Esophagus squamous epithelium (tissue), 5 donors: ENCODE data around the gene EAF1. TPM values are rescaled to one million over a fixed set of nuclear protein-coding genes. Genes with fewer than 3 reads are reported as not detected.

ENCODE experiments used
- DNase-seq: peaks from one replicate; lab custom pipeline; 2025; lab: John Stamatoyannopoulos, UW
- H3K27ac ChIP-seq, 4 donors: fragments of 200-600 bp; sonication (generic); one replicate each; pipeline ENCODE4 v1.5.1; 2016 to 2019; ENCODE audit warnings: mild to moderate bottlenecking in 1 of 4
- H3K27me3 ChIP-seq, 4 donors: fragments of 200-600 bp; sonication (generic); 1 replicate in 3 of 4; 2 replicates in 1 of 4; pipeline versions ENCODE4 v1.5.1 to v1.6.0; 2017 to 2021; ENCODE audit warnings: antibody characterized with exemption in 1 of 4
- H3K36me3 ChIP-seq, 3 donors: fragments of 200-600 bp; sonication (generic); one replicate each; pipeline ENCODE4 v1.5.1; 2016 to 2019
- H3K4me1 ChIP-seq, 3 donors: fragments of 200-600 bp; sonication (generic); one replicate each; pipeline ENCODE4 v1.5.1; 2017 to 2019
- H3K4me3 ChIP-seq, 4 donors: fragments of 200-600 bp; sonication (generic); 1 replicate in 3 of 4; 2 replicates in 1 of 4; pipeline ENCODE4 v1.5.1; 2016 to 2019; ENCODE audit warnings: mild to moderate bottlenecking in 2 of 4, moderate library complexity in 1 of 4
- H3K9me3 ChIP-seq, 3 donors: fragments of 200-600 bp; sonication (generic); one replicate each; pipeline ENCODE4 v1.5.1; 2016 to 2019
- POLR2A ChIP-seq, 4 donors: fragments of 450-650 bp; IDR thresholded peaks; one replicate each; pipeline ENCODE4 v1.6.1; 2017; ENCODE audit warnings: antibody characterized with exemption in 4 of 4, mild to moderate bottlenecking in 4 of 4, moderate library complexity in 3 of 4
- WGBS, 2 donors: methylation state at CpG; one replicate each; pipeline ENCODE4 v1.1.5; 2018; 5-methylcytosine and 5-hydroxymethylcytosine counted together
- intact Hi-C: fragments of 100-400 bp; cut with DNase I; formaldehyde crosslinking; loops from one replicate; pipeline ENCODE4 v1.15.0; 2022
- total RNA-seq, 4 donors: library from RNA; depleted of rRNA; stranded (reverse); fragments of >200 nt; gene quantifications; one replicate each; pipeline ENCODE4 v1.1.0, GENCODE V29; 2016
- TF ChIP-seq, protein P1 (sequence below), 6 experiments: fragments of 450-650 bp in 4 of 6; fragments of 200-600 bp in 2 of 6; sonication (generic) in 2 of 6; IDR thresholded peaks; one replicate each; pipeline ENCODE4 v1.5.1; 2016 to 2019; ENCODE audit warnings: antibody characterized with exemption in 6 of 6, mild to moderate bottlenecking in 4 of 6, moderate library complexity in 4 of 6
- donor health status: DM: yes; HTN: yes; CAD: no.

Gene EAF1
- total RNA-seq, 4 donors from 2014 or later: 15.8 to 23.5 (median 21.0) TPM

DNA sequence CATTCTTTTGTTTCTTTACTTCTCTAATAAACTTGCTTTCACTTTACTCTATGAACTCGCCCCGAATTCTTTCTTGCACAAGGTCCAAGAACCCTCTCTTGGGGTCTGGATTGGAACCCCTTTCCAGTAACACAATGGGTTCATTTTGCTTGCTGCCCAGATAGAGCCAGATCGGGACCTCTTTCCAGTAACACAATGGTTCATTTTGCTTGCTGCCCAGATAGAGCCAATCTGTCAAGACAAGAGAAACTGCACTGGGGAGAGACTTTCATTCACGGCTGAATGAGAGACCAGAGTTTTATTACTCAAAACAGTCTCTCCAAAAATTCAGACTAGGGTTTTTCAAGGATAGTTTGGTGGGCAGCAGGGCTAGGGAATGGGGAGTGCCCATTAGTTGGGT, 25.5 kb upstream of the EAF1 start:
- no peak overlapping the region for H3K4me3 ChIP-seq
- peaks cover 0 to 4% (median 0%) of the 10 kb centered on the region in 3 donors for H3K9me3 ChIP-seq
- TF ChIP-seq POLR2A (IDR thresholded peaks at IDR 0.05): no peak
- TF ChIP-seq, protein P1, sequence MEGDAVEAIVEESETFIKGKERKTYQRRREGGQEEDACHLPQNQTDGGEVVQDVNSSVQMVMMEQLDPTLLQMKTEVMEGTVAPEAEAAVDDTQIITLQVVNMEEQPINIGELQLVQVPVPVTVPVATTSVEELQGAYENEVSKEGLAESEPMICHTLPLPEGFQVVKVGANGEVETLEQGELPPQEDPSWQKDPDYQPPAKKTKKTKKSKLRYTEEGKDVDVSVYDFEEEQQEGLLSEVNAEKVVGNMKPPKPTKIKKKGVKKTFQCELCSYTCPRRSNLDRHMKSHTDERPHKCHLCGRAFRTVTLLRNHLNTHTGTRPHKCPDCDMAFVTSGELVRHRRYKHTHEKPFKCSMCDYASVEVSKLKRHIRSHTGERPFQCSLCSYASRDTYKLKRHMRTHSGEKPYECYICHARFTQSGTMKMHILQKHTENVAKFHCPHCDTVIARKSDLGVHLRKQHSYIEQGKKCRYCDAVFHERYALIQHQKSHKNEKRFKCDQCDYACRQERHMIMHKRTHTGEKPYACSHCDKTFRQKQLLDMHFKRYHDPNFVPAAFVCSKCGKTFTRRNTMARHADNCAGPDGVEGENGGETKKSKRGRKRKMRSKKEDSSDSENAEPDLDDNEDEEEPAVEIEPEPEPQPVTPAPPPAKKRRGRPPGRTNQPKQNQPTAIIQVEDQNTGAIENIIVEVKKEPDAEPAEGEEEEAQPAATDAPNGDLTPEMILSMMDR (IDR thresholded peaks at IDR 0.05): no peak
- no peaks in the 10 kb centered on the region for H3K27me3 ChIP-seq
- WGBS, 2 donors: 75 to 89% methylated on average over 4 of the region's 4 CpGs
- intact Hi-C loops: no loop called here
- no peak for DNase-seq
- no peak overlapping the region for H3K27ac ChIP-seq
- no peaks in the 10 kb centered on the region for H3K36me3 ChIP-seq
- H3K4me1 ChIP-seq: no peaks in the 10 kb centered on the region

DNA sequence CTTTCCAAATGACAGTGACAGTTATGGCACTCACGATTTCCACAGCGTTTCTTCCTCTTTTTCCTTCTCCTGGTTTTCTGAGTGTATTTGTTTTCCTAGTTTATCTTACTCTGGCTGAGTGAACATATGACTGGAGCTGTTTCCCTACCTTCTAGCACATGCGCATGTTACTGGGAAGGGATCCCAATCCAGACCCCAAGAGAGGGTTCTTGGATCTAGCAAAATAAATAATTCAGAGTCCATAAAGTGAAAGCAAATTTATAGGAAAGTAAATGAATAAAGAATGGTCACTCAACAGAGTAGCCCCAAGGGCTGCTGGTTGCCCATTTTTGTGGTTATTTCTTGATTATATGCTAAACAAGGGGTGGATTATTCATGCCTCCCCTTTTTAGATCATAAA, 23.9 kb upstream of the EAF1 start:
- Histone ChIP-seq H3K9me3 (no peaks in the 10 kb centered on the region), H3K4me3 (no peak overlapping the region), H3K27me3 (no peaks in the 10 kb centered on the region), H3K36me3 (peaks cover 0 to 1% (median 0%) of the 10 kb centered on the region in 3 donors), H3K4me1 (no peaks in the 10 kb centered on the region), H3K27ac (no peak overlapping the region)
- no peak for TF ChIP-seq POLR2A (IDR thresholded peaks at IDR 0.05)
- TF ChIP-seq, protein P1 (IDR thresholded peaks at IDR 0.05): no peak
- 61 to 80% methylated on average over 3 of the region's 3 CpGs for WGBS, 2 donors
- no peak for DNase-seq
- intact Hi-C loops: no loop called here

DNA sequence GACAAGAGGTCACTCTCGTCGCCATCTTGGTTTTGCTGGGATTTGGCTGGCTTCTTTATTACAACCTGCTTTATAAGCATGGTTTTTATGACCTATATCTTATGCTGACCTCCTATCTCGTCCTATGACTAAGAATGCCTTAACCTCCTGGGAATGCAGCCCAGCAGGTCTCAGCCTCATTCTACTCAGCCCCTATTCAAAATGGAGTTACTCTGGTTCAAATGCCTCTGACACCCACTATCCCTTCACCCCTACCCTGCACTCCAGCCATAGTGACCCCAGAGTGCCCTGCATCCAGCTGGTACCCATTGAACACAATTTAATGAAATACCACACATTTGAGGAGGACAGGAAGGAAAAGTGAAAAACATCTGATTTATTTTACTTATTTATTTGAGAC, 23.4 kb upstream of the EAF1 start:
- intact Hi-C loops: no loop called here
- Histone ChIP-seq H3K27me3 (no peaks in the 10 kb centered on the region), H3K9me3 (no peaks in the 10 kb centered on the region), H3K4me1 (no peaks in the 10 kb centered on the region), H3K4me3 (no peak overlapping the region), H3K36me3 (peaks cover 0 to 4% (median 0%) of the 10 kb centered on the region in 3 donors), H3K27ac (no peak overlapping the region)
- no peak for DNase-seq
- TF ChIP-seq, protein P1 (IDR thresholded peaks at IDR 0.05): no peak
- TF ChIP-seq POLR2A (IDR thresholded peaks at IDR 0.05): no peak
- 86 to 91% methylated on average over 3 of the region's 3 CpGs for WGBS, 2 donors

DNA sequence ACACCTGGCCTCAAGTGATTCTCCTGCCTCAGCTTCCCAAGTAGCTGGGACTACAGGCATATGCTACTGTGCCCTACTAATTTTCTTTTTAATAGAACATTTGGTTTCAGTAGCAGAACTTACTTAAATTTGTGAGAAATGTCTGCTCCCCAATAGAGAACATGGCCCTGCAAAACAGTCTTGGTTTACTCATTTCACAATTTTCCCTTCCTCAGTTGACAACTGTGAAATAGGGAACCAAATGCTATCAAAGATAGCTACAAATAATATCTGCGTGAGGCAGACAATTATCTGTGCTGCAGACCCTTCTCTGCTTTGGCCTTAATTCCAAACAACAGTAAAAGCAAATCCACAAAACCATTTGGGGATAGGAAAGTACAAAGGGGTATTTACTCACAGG, 22.6 kb upstream of the EAF1 start:
- H3K4me1 ChIP-seq: no peaks in the 10 kb centered on the region
- DNase-seq: no peak
- TF ChIP-seq, protein P1 (IDR thresholded peaks at IDR 0.05): no peak
- TF ChIP-seq POLR2A (IDR thresholded peaks at IDR 0.05): no peak
- H3K27me3 ChIP-seq: no peaks in the 10 kb centered on the region
- 71 to 82% methylated on average over 1 of the region's 1 CpG for WGBS, 2 donors
- peaks cover 0 to 12% (median 0%) of the 10 kb centered on the region in 3 donors for H3K36me3 ChIP-seq
- H3K9me3 ChIP-seq: no peaks in the 10 kb centered on the region
- H3K4me3 ChIP-seq: no peak overlapping the region
- intact Hi-C loops: no loop called here
- no peak overlapping the region for H3K27ac ChIP-seq

DNA sequence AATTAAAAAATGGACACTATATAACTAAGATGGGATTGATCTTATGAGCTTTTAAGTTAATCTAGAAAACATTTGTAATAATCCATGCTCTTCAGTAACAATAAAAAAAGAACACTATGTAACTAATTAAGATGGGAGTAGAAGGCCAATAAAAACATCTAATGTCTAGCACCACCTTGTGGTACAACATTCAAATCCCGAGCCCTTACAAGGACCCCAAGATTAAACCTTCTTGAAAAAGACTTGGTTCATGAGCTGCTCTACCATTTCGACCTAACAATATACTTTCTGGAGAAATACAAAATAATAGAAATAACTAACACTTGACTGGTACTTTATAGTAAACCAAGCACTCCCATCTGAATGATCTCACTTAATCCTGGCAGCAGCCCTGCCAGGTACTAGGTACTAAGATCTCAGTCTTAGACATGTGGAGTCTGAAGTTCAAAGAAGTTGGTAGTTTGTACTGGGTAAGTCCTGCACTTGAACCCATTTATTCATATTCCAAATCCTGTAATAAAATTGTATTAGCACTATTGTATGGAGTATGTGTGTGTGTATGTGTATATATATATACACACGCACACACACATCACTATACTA, 21.8 kb upstream of the EAF1 start:
- no peak for DNase-seq
- Histone ChIP-seq H3K4me3 (no peak overlapping the region), H3K9me3 (no peaks in the 10 kb centered on the region), H3K36me3 (peaks cover 0 to 20% (median 0%) of the 10 kb centered on the region in 3 donors), H3K27ac (no peak overlapping the region), H3K27me3 (no peaks in the 10 kb centered on the region), H3K4me1 (no peaks in the 10 kb centered on the region)
- intact Hi-C loops: no loop called here
- 35 to 36% methylated on average over 3 of the region's 3 CpGs for WGBS, 2 donors
- TF ChIP-seq, protein P1 (IDR thresholded peaks at IDR 0.05): peak; percentile 22 to 66 (median 50)
- no peak for TF ChIP-seq POLR2A (IDR thresholded peaks at IDR 0.05)
